Astrocyte (in vitro differentiated cells and primary cell): ENCODE results near the gene LARGE1. TPM values are rescaled to one million over a fixed set of nuclear protein-coding genes. Genes with fewer than 3 reads are reported as not detected.

Source experiments
- DNase-seq: peaks from one replicate; pipeline ENCODE4 v3.0.0-alpha.2; 2010; ENCODE audit warnings: low read depth
- FAIRE-seq: peaks from 2 replicates; lab custom pipeline; 2011; peaks lifted over from hg19 to GRCh38; lab: Jason Lieb, UNC
- H2AFZ ChIP-seq: 2 replicates; pipeline ENCODE4 v1.6.0; 2012; ENCODE audit warnings: low read depth, low read length, inconsistent platforms
- H3K27ac ChIP-seq: 2 replicates; pipeline ENCODE4 v1.5.1; 2011; ENCODE audit warnings: low read depth, low read length, inconsistent platforms
- H3K27me3 ChIP-seq: 2 replicates; pipeline ENCODE4 v1.6.0; 2011; ENCODE audit warnings: low read length, inconsistent platforms; ENCODE audit not compliant: insufficient read depth
- H3K36me3 ChIP-seq: 2 replicates; pipeline ENCODE4 v1.5.1; 2011; ENCODE audit warnings: low read length, inconsistent platforms; ENCODE audit not compliant: insufficient read depth
- H3K4me1 ChIP-seq: 2 replicates; pipeline ENCODE4 v1.5.1; 2011; ENCODE audit warnings: low read length, inconsistent platforms; ENCODE audit not compliant: insufficient read depth
- H3K4me2 ChIP-seq: 2 replicates; pipeline ENCODE4 v1.6.0; 2012; ENCODE audit warnings: low read length, inconsistent platforms
- H3K4me3 ChIP-seq: 2 replicates; pipeline ENCODE4 v1.5.1; 2011; ENCODE audit warnings: low read depth, mild to moderate bottlenecking, low read length, inconsistent platforms; ENCODE audit not compliant: insufficient read depth
- H3K79me2 ChIP-seq: 2 replicates; pipeline ENCODE4 v1.6.0; 2012; ENCODE audit warnings: mild to moderate bottlenecking, low read length, inconsistent platforms; ENCODE audit not compliant: insufficient read depth
- H3K9ac ChIP-seq: 2 replicates; pipeline ENCODE4 v1.6.0; 2012; ENCODE audit warnings: mild to moderate bottlenecking, low read length, inconsistent platforms
- H3K9me3 ChIP-seq: 2 replicates; pipeline ENCODE4 v1.5.1; 2012; ENCODE audit warnings: low read depth, mild to moderate bottlenecking, low read length, inconsistent platforms; ENCODE audit not compliant: insufficient read depth
- H4K20me1 ChIP-seq: 2 replicates; pipeline ENCODE4 v1.6.0; 2012; ENCODE audit warnings: low read length, inconsistent platforms; ENCODE audit not compliant: insufficient read depth
- H3K27ac Mint-ChIP-seq: one replicate; pipeline ENCODE4 v1.8.0; 2021; ENCODE audit warnings: mild to moderate bottlenecking, mixed read lengths; ENCODE audit not compliant: unreplicated experiment
- H3K27me3 Mint-ChIP-seq: one replicate; pipeline ENCODE4 v1.8.0; 2021; ENCODE audit warnings: low read depth, mixed read lengths; ENCODE audit not compliant: unreplicated experiment
- H3K36me3 Mint-ChIP-seq: one replicate; pipeline ENCODE4 v1.8.0; 2021; ENCODE audit warnings: low read depth, mixed read lengths; ENCODE audit not compliant: unreplicated experiment
- H3K4me1 Mint-ChIP-seq: one replicate; pipeline ENCODE4 v1.8.0; 2021; ENCODE audit warnings: low read depth, mixed read lengths; ENCODE audit not compliant: unreplicated experiment
- H3K4me3 Mint-ChIP-seq: one replicate; pipeline ENCODE4 v1.8.0; 2021; ENCODE audit warnings: mild to moderate bottlenecking, moderate library complexity, mixed read lengths; ENCODE audit not compliant: unreplicated experiment
- H3K9me3 Mint-ChIP-seq: one replicate; pipeline ENCODE4 v1.8.0; 2021; ENCODE audit warnings: mild to moderate bottlenecking, mixed read lengths; ENCODE audit not compliant: unreplicated experiment
- CTCF ChIP-seq: IDR thresholded peaks from 2 replicates; pipeline ENCODE4 v1.5.1; 2011; ENCODE audit warnings: low read depth, mild to moderate bottlenecking, inconsistent platforms, low read length, moderate library complexity; ENCODE audit not compliant: insufficient read depth
- EZH2 ChIP-seq: IDR thresholded peaks from 2 replicates; pipeline ENCODE4 v1.6.1; 2012; ENCODE audit warnings: mild to moderate bottlenecking, low read length, inconsistent platforms; ENCODE audit not compliant: insufficient read depth
- total RNA-seq: library from RNA; stranded (reverse); gene quantifications from 2 replicates; pipeline ENCODE4 v1.2.1, GENCODE V29; 2021

LARGE1 gene
- total RNA-seq, 1 donor from 2014 or later, result 92.6 TPM

- H3K36me3 ChIP-seq, result no peaks in the 10 kb centered on the region
- Mint-ChIP-seq H3K4me3 (no peak overlapping the region), H3K27ac (no peak overlapping the region), H3K9me3 (no peaks in the 10 kb centered on the region), H3K4me1 (no peaks in the 10 kb centered on the region), H3K36me3 (peaks cover 12% of the 10 kb centered on the region), H3K27me3 (no peaks in the 10 kb centered on the region)
- H3K4me2 ChIP-seq, result no peak overlapping the region
- no peak overlapping the region for H3K9ac ChIP-seq
- no peak overlapping the region for H2AFZ ChIP-seq
- H3K79me2 ChIP-seq, result no peaks in the 10 kb centered on the region
- H3K4me3 ChIP-seq, result no peak overlapping the region
- no peaks in the 10 kb centered on the region for H3K27me3 ChIP-seq
- no peak for TF ChIP-seq EZH2
- TF ChIP-seq CTCF, result no peak
- peaks cover 10% of the 10 kb centered on the region for H4K20me1 ChIP-seq
- H3K4me1 ChIP-seq, result no peaks in the 10 kb centered on the region
- DNase-seq (no peak), FAIRE-seq (no peak)
- H3K27ac ChIP-seq, result no peak overlapping the region
- no peaks in the 10 kb centered on the region for H3K9me3 ChIP-seq
These were observed 162.3 kb downstream of the LARGE1 start for GRCh38 chr22:33757802-33758483.

GRCh38 chr22:33757041-33757801, 163.1 kb downstream of the LARGE1 start:
- no peak overlapping the region for H3K27ac Mint-ChIP-seq
- Histone ChIP-seq H3K4me2 (no peak overlapping the region), H4K20me1 (peaks cover 10% of the 10 kb centered on the region), H3K9me3 (no peaks in the 10 kb centered on the region), H3K36me3 (no peaks in the 10 kb centered on the region), H3K4me3 (no peak overlapping the region), H3K27me3 (no peaks in the 10 kb centered on the region), H3K79me2 (no peaks in the 10 kb centered on the region), H3K9ac (no peak overlapping the region), H2AFZ (no peak overlapping the region), H3K27ac (no peak overlapping the region), H3K4me1 (no peaks in the 10 kb centered on the region)
- peaks cover 17% of the 10 kb centered on the region for H3K36me3 Mint-ChIP-seq
- TF ChIP-seq CTCF, result no peak
- TF ChIP-seq EZH2, result no peak
- peaks cover 2% of the 10 kb centered on the region for H3K9me3 Mint-ChIP-seq
- no peak for FAIRE-seq
- H3K4me3 Mint-ChIP-seq, result no peak overlapping the region
- no peaks in the 10 kb centered on the region for H3K4me1 Mint-ChIP-seq
- DNase-seq, result no peak
- H3K27me3 Mint-ChIP-seq, result no peaks in the 10 kb centered on the region
